ENCODE data around the gene CACNA1F.

GRCh38 chrX:49192722-49193328, 40.3 kb downstream of the CACNA1F start:
- peak in 3 of 7 experiments; percentile 24 to 36 (median 32) for TF ChIP-seq CTCF (IDR thresholded peaks at IDR 0.05)
- no peak for TF ChIP-seq POLR2A (IDR thresholded peaks at IDR 0.05)
- no peak for TF ChIP-seq EP300 (IDR thresholded peaks at IDR 0.05)
- no peak for TF ChIP-seq POLR2AphosphoS5 (IDR thresholded peaks at IDR 0.05)

Measured in stomach (tissue), 4 donors.